ENCODE data around the gene CACNA1C.

Gene CACNA1C

GRCh38 chr12:2256915-2257314 is 204.1 kb downstream of the CACNA1C start:
- no peak for DNase-seq (ENCODE audit: low read depth in 2 of 2)

- DNase-seq (ENCODE audit: low read depth in 2 of 2): no peak
These were observed 205.2 kb downstream of the CACNA1C start for GRCh38 chr12:2258025-2258424.

- DNase-seq (ENCODE audit: low read depth in 2 of 2): no peak
These were observed 206.6 kb downstream of the CACNA1C start for GRCh38 chr12:2259369-2259768.

DNA sequence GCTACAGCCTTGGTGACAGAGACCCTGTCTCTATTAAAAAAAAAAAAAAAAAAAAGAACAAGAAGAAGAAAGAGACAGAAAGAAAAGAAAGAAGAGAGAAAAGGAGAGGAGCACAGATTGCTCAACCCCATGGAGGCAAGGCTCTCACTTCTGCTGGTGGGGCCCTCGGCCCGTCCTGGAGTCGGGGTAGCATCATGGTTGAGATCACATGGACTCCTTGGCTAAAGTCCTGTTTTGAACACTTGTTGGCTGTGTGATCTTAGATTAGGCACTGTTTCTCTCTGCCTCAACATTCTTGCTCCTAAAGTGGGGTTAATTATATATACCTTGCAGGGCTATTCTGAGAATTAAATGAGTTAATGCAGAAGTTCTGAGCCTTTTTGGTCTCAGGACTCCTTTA is 207.7 kb downstream of the CACNA1C start:
- DNase-seq (ENCODE audit: low read depth in 2 of 2): no peak

- DNase-seq (ENCODE audit: low read depth in 2 of 2): no peak
These were observed 208.9 kb downstream of the CACNA1C start for GRCh38 chr12:2261708-2262107.

- DNase-seq (ENCODE audit: low read depth in 2 of 2): no peak
These were observed 209.7 kb downstream of the CACNA1C start for GRCh38 chr12:2262449-2262848.

DNA sequence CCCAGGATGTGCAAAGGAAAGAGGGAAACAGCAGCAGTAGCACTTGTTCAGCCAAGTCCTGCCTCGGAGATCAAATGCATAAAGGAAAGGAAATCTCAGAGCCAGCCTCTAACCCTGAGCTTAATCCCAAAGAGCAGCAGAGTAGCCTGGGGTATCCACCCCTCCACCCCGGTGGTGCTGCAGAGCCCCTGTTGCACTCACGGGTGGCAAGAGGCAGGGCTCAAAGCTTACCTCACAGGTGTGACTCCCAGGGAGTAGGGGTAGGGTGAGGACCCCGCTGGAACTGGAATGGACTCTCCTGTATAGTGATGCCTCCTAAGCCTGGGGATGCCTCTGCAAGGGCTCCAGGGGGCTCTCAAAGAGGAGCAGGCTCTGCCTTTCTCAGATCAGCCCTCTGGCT is 211.1 kb downstream of the CACNA1C start:
- DNase-seq (ENCODE audit: low read depth in 2 of 2): no peak

DNA sequence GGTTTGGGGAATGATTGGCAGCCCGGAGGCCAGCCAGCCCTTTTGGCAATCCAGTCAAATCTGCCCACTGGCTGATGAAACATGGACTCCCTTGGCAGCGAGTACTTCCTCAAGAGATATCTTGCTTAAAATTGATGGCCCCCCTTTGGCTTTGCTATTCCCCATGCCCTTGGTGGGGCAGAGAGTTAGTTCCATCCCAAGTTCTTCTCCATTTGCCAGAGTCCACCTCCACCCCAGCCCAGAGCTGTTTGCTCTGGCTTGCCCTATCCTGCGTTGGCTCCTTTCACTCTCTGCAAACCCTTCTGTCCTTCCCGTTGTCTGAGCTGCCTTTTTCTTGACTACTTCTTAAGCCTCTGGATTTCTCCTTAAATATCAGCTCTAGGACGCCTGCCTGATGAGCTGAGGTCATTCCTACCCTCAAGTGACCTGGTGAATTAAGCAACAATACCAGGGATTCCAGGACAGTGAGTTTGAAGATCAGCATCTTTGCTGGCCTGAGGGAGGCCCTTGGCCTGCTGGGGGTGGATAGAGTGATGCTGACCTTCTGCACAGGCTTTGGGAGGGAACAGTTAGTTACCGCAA is 212.0 kb downstream of the CACNA1C start:
- peak; percentile 83 to 85 for DNase-seq (ENCODE audit: low read depth in 2 of 2)

- DNase-seq (ENCODE audit: low read depth in 2 of 2): no peak
These were observed 212.8 kb downstream of the CACNA1C start for GRCh38 chr12:2265461-2266167.

- DNase-seq (ENCODE audit: low read depth in 2 of 2): no peak
These were observed 214.2 kb downstream of the CACNA1C start for GRCh38 chr12:2266666-2267620.

GRCh38 chr12:2267703-2268470 is 215.1 kb downstream of the CACNA1C start:
- DNase-seq (ENCODE audit: low read depth in 2 of 2): no peak

DNA sequence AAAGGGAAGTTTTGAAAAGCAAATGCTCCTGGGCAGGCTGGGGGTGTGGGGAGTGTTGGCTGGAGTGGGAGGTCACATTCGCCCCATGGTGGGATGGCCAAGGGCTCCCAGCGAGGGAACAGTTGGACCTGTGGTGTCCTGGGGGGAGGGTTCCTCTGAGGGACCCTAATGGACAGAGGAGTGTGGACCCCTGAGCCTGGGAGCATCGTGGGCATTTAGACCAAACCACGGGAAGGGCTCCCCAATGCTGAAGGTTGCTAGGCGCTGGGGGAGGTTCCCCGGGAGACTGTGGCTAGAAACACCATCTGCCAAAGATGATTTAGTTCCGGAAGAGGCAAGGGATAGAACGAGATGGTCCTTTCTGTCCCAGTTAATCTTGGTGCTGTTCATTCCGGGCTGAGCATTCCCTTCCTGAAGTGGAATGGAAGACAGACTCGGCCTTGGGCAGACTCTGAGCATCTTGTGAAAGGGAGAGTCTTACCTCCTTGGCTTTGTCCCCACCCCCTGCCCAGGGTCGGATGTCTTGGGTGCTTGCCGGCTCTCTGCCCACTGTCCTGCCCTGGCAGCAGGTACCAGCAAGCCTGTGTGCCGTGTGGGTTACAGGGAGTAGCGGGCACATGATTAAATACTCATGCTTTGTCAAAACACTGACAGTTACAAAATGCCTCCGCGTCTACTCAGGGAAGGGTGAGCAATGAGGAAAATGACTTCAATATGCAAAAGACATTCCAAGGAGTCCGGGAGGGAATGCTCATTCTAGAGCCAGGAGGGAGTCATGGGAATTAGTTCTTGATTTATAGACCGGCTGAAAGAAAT is 215.9 kb downstream of the CACNA1C start:
- peak; percentile 81 to 83 for DNase-seq (ENCODE audit: low read depth in 2 of 2)

DNA sequence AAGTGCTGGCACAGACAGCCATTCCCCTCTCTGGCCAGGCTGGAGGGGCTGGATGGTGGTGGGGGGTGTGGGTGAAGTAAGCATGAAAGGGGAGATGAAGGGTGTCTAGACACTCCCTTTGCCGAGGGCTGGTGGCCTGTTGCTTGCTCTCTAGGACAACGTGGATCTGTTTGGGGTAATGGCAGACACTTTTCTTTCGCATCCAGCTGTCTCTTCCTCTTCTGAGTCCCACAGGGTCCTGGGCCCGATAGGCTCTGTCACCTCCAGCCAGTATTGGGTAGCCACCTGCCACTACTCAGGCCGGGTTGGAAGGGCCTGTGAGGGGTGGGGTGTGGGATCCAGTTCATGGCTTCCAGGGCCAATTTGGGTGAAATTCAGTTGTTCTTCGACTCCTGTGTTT is 218.1 kb downstream of the CACNA1C start:
- no peak for DNase-seq (ENCODE audit: low read depth in 2 of 2)

DNA sequence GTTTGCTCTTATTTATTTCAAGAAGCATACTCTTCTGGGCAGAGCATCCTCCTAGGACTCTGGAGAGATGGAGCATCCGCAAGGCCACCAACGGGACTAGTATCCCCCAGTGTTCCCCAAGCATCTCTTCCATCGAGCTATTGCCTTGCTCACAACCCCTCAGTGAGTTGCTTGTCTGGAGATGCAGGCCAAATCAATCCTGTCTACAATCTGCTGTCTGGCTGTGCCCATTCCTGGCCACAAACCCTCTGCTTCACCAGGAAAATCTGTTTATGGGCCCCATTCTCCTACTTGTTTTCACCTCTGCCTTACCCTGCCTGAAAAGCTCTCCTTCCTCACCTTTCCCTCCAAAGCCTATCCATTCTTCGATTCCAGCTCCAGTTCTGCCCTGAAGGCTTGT is 219.2 kb downstream of the CACNA1C start:
- DNase-seq (ENCODE audit: low read depth in 2 of 2): no peak

- no peak for DNase-seq (ENCODE audit: low read depth in 2 of 2)
These were observed 220.5 kb downstream of the CACNA1C start for GRCh38 chr12:2273288-2273687.

DNA sequence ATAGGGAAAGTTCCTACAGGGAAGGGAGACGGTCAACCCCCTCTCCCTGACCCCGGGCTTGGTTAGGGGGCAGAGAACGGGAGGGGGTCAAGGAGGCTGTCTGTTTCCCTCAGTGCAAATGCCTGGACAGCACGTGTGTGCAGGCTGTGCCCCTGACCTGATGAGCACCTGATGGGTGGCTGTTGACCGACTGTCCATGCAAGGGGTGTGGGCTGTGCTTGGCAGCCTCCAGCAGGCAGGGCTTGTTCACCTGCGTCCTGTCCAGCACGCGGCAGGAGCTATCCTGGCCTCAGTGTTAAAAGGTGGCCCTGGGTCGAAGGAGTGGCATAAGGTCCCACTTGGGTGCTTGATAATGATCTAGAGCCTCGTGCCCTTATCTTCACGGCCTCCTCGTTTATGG is 221.0 kb downstream of the CACNA1C start:
- DNase-seq (ENCODE audit: low read depth in 2 of 2): no peak

DNA sequence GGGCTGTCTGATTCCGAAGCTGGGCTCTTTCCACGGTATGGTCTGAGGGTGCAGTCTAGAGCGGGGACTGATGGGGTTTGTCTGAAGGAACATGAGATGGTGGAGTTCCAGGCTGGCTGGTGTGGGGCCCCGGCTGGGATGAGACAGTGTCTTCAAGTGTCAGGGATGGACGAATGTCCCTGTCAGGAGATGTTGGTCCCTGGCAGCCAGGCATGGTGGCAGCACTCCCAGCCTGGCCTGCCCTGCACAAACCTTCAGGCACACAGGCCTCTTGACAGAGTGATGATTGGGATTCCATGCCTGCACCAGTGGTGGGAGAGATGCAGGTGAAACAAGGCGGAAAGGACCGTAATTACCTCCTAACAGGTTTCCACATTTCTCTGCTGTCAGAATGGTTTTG is 221.9 kb downstream of the CACNA1C start:
- no peak for DNase-seq (ENCODE audit: low read depth in 2 of 2)

GRCh38 chr12:2276288-2277033 is 223.7 kb downstream of the CACNA1C start:
- no peak for DNase-seq (ENCODE audit: low read depth in 2 of 2)

GRCh38 chr12:2277492-2278155 is 224.8 kb downstream of the CACNA1C start:
- no peak for DNase-seq (ENCODE audit: low read depth in 2 of 2)

GRCh38 chr12:2281446-2281845 is 228.7 kb downstream of the CACNA1C start:
- no peak for DNase-seq (ENCODE audit: low read depth in 2 of 2)
